Fibroblast of lung (primary cell): Measurements from ENCODE around the gene PHOSPHO2.

Experiments
- EZH2 ChIP-seq: IDR thresholded peaks from 2 replicates; pipeline ENCODE4 v1.5.1; 2012; ENCODE audit warnings: low read length, control low read depth, mild to moderate bottlenecking; ENCODE audit errors: missing control alignments
- TF ChIP-seq, protein P1 (sequence below), 2 donors: IDR thresholded peaks in 1 of 2; conservative IDR thresholded peaks in 1 of 2; 1 replicate in 1 of 2; 2 replicates in 1 of 2; pipeline ENCODE4 v1.5.1; 2011 to 2012; ENCODE audit warnings: low read length in 2 of 2, control low read depth in 1 of 2, inconsistent platforms in 1 of 2, low read depth in 1 of 2, mild to moderate bottlenecking in 1 of 2

- TF ChIP-seq, protein P1, sequence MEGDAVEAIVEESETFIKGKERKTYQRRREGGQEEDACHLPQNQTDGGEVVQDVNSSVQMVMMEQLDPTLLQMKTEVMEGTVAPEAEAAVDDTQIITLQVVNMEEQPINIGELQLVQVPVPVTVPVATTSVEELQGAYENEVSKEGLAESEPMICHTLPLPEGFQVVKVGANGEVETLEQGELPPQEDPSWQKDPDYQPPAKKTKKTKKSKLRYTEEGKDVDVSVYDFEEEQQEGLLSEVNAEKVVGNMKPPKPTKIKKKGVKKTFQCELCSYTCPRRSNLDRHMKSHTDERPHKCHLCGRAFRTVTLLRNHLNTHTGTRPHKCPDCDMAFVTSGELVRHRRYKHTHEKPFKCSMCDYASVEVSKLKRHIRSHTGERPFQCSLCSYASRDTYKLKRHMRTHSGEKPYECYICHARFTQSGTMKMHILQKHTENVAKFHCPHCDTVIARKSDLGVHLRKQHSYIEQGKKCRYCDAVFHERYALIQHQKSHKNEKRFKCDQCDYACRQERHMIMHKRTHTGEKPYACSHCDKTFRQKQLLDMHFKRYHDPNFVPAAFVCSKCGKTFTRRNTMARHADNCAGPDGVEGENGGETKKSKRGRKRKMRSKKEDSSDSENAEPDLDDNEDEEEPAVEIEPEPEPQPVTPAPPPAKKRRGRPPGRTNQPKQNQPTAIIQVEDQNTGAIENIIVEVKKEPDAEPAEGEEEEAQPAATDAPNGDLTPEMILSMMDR (conservative IDR thresholded peaks at IDR 0.05 in 1 of 2, IDR thresholded peaks at IDR 0.05 in 1 of 2; ENCODE audit: low read depth in 1 of 2, low read length in 2 of 2): no peak
- no peak for TF ChIP-seq EZH2
Observed at GRCh38 chr2:169663247-169663646, 31.0 kb upstream of the PHOSPHO2 start.
